Central memory CD4-positive, alpha-beta T cell (primary cell): ENCODE data around the gene PCSK4.
A peak's percentile ranks its signal among the peaks of the same experiment; 100 is the strongest.
"Not testable (repeated sequence)": the region's sequence is repeated elsewhere in the genome, so short reads cannot be mapped to it uniquely, and the experiment has no call there.

Experiments used
- DNase-seq: peaks from one replicate; pipeline ENCODE4 v3.0.0; 2022

The PCSK4 gene

DNA sequence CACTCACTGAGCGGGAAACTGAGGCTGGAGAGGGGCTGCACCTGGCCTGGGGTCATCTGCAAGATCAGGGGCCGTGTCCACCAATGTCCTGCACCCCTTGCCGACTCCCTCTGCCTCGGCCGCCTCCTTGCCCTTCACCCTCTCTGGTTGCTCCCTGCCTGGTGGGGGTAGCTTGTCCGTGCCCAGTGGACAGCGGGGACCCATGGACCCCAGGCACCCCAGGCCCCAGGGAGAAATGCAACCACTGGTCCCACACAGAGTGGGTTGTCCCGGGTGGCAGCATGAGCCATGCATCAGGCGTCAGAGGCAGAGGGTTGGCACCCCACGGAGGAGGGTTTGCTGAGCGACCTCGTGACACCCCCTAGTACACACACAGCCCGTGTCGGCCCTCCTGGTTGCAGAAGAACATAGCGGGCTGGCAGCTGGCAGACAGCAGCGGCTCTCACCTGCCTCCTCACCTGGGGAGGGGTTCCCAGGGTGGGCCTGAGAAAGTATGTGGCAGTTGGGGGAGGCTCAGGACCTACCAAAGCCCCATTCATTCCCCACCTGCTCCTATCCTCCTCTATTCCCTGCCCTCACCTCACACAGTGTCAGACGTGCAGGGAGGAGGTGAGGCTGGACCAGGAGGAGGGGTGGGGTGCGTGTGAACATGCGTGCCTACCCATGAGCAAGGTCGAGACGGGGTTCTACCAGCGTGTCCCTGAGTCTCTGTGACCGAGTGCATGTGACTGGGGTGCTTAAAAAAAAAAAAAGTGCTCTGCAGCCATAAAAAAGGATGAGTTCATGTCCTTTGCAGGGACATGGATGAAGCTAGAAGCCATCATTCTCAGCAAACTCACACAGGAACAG lies 14.0 kb upstream of the PCSK4 start:
- DNase-seq, result no peak

GRCh38 chr19:1503089-1503924 lies 13.2 kb upstream of the PCSK4 start:
- peak; percentile 40 for DNase-seq

DNA sequence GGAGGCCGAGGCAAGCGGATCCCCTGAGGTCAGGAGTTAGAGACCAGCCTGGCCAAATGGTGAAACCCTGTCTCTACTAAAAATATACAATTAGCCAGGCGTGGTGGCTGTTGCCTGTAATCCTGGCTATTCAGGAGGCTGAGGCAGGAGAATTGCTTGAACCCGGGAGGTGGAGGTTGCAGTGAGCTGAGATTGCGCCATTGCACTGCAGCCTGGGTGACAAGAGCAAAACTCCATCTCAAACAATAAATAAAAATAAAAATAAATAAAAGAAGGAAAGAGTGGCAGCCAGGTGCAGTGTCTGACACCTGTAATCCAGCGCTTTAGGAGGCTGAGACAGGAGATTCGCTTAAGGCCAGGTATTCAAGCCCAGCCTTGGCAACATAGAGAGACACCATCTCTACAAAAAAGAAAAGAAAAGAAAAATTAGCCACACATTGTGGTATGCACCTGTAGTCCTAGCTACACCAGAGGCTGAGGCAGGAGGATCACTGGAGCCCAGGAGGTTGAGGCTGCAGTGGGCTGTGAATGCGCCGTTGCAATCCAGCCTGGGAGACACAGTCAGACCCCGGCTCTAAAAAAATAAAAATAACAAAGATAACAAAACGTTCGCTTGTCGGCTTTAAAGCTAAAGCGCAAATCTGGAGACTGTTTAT lies 12.4 kb upstream of the PCSK4 start:
- no peak for DNase-seq

DNA sequence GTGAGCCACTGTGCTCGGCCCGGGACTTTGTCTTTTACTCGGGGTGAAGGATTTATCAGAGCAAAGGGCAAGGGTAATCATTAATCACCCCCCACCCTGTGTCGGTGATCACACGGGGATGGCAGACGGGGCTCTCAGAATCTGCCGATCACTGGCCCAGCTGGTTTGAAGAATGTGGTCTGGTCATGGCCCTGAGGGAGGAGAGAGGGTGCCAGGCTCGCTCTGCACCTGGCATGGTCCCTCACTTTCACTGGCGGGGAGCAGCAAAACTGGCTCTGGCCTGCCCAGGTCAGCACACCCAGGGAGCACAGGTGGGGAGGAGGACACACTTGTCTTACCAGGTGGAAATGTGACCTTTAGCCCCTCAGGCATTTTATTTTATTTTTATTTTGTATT lies 11.0 kb upstream of the PCSK4 start:
- DNase-seq, result no peak

DNA sequence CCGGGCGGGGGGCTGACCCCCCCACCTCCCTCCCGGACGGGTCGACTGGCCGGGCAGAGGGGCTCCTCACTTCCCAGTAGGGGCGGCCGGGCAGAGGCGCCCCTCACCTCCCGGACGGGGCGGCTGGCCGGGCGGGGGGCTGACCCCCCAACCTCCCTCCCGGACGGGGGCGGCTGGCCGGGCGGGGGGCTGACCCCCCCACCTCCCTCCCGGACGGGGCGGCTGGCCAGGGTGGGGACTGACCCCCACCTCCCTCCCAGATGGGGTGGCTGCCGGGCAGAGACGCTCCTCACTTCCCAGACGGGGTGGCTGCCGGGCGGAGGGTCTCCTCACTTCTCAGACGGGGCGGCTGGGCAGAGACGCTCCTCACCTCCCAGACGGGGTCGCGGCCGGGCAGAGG lies 9.1 kb upstream of the PCSK4 start:
- DNase-seq, result not testable (repeated sequence)

- no peak for DNase-seq
Observed at GRCh38 chr19:1497578-1498235, 7.6 kb upstream of the PCSK4 start.

- no peak for DNase-seq
Observed at GRCh38 chr19:1496714-1497577, 6.8 kb upstream of the PCSK4 start.

- DNase-seq, result no peak
Observed at GRCh38 chr19:1495799-1496713, 5.9 kb upstream of the PCSK4 start.

DNA sequence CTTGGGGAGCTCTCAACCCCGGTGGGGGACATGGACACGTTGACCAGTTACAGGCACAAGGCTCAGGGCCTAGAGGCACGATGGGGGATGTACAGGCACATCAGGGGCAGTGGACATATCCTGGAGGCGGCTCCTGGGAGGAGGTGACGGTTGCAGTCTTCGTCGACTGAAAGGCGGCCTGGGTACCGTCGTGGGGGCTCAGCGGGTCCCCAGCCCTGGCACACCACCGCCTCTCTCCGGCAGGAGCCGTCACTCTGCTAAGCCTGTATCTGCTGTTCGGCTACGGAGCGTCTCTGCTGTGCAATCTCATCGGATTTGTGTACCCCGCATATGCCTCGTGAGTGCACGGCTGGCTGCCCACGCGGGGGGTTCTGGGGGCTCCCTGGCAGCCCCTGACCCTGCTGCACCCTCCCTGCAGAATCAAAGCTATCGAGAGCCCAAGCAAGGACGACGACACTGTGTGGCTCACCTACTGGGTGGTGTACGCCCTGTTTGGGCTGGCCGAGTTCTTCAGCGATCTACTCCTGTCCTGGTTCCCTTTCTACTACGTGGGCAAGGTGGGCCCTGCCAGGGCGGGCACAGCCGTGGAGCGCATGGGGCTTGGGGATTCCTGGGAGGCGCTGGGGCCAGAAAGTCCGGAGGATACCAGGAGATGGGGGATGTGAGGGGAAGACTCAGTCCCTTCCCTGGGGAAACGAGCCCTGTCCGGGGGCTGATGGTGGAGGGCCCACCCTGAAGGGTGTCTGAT lies 5.1 kb upstream of the PCSK4 start:
- DNase-seq, result no peak

DNA sequence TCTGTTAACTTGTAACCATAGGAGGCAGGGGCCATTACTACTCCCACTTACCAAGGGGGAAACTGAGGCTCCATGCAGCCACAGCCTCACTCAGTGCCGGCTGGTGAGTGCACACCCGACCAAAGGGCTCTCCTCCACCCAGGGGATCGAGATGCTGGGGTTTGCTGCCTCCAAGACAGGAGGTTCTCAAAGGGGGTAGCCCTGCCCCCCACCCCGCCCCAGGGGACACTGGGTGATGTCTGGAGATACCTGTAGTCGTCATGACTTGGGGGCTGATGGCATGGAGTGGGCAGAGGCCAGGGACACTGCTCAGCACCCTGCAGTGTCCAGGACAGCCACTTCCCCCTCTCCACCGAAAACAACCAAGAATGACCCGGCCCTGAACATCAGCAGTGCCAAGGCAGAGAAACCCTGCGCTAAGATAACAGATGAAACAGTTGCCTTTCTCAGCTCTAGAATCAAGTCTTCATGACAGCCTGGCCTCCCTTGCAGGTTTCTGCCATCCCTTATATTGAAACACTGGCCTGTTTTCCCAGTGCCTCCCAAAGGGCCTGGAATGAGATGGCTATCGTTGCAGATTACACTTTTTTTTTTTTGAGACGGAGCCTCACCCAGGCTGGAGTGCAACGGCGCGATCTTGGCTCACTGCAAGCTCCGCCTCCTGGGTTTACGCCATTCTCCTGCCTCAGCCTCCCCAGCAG lies 4.1 kb upstream of the PCSK4 start:
- DNase-seq, result no peak

DNA sequence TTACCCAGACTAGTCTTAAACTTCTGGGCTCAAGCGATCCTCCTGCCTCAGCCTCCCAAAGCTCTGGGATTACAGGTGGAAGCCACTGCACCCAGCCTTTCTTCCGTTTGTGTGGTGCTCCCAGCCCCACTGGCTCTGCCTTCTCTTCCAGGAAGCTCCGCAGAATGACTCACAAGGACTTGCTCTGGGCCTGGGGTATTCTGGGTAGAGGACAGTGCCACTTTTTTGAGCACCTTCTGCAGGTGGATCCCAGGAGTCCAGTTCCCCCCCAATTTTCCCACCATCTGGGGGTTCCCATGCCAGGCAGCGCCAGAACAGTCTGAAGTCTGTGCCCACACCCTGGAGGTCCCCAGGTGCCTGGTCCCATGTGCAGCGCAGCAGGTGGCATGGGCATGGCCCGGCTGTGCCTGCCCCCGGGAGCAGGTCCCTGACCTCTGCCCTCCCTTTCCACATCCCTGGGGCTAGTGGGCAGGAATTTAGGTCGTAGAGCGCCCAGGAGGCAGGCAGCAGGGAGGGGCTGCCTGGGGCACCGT lies 2.4 kb upstream of the PCSK4 start:
- DNase-seq, result no peak

GRCh38 chr19:1491849-1492170 lies 1.7 kb upstream of the PCSK4 start:
- no peak for DNase-seq

- DNase-seq, result no peak
Observed at GRCh38 chr19:1491114-1491848, 1.1 kb upstream of the PCSK4 start, which contains the start of gene REEP6. REEP6 (plus strand) TSS chr19:1491181; CDS start chr19:1491270, 89 bp downstream.

DNA sequence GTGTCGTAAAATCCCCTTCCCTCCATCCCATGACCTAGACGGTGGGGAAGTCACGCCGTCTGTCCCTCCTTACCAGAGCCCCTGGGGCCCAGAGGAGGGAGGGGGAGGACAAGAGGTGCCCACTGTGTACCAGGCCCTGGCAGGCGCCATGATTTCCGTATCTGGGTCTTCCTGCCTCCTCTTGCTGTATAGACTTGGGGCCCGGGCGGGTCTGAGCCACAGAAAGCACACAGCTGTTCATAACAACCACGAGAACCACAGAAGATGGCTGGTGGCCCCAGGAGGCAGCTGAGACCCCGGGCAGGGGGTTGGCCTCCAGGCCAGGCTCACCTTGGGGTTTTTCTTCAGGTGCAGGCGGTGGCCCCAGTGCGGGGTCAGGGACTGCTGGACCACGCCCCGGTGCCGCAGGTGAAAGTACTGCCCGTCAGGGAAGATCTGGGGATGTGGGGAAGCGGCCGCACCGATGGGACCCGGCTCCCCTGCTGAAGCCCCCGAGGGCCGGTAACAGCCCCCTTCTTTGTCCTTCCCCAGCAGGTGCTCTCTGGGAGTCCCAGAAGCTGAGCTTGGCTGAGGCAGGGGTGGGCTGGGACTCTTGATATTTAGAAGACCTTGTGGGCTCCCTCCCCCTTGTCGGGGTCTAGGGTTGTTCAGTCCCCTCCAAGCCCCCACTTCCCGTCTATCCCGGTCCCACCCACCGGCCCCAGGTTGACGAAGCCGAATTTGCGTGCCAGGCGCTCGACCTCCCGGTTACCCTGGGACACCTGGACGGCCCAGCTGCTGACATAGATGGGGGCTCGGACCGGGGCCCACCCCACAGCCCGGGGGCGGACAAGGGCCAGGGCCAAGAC lies 463 bp downstream of the PCSK4 start:
- DNase-seq, result no peak

- no peak for DNase-seq
Observed at GRCh38 chr19:1488282-1488601, 1.9 kb downstream of the PCSK4 start.

DNA sequence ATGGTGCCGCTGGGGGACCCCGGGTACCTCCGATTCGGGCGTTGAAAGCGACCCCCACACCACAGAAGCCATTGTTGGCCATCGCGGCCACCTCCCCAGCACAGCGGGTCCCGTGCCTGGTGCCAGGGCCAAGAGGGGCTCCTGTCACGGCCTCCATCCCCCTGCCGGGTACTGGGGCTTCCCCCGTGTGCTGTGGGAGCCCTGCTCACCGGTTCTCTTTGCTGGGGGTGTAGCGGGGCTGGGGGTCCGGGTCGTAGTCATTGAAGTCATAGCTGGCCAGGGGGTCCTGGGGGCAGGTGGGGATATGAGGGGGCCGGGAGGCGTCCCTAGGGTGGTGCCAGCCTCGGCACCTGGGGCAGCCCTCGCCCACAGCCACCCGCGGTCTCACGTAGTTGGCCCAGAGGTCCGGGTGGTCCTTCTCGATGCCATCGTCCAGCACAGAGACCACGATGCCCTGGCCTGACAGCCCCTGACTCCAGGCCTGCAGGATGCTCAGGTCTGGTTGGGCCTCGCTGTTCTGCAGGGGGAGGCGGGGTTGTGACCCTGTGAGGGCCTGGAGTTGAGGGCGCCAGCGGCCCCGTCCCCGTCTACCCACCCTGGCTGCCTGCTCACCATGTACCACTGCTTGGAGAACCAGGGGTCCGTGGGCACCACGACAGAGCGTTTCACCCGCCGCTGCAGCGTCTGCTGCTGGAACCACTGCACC lies 2.4 kb downstream of the PCSK4 start:
- no peak for DNase-seq
